Activated CD8-positive, alpha-beta memory T cell treated with anti-CD3 and anti-CD28 coated beads for 1 hour (primary cell): Measurements from ENCODE around the gene KRTAP10-2.
"Not testable (repeated sequence)": the region's sequence is repeated elsewhere in the genome, so short reads cannot be mapped to it uniquely, and the experiment has no call there.

Source experiments
- DNase-seq, 2 donors: peaks; one replicate each; pipeline ENCODE4 v3.0.0-alpha.2; 2020; ENCODE audit warnings: low read depth in 1 of 2; ENCODE audit errors: extremely low read depth in 1 of 2

KRTAP10-2 gene

DNA sequence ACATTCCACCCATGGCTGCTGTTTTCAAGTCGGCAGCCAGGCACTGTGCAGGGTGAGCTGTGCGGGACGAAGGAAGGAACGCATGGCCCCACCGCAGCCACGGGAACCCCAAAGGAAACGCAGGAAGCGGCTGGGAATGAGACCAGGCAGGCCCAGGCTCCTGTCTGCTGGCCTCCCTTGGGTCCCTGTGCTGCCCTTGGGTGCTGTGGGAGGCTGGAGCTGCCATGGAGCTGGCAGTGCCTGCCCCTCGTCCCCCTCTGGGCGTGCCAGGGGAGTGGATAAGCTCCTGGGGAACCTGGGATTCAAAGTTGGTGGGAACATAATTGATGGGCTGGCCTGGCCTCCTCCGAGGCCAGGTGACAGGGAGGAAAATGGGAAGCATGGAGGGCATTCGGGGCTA, 17.0 kb upstream of the KRTAP10-2 start:
- no peak for DNase-seq

DNA sequence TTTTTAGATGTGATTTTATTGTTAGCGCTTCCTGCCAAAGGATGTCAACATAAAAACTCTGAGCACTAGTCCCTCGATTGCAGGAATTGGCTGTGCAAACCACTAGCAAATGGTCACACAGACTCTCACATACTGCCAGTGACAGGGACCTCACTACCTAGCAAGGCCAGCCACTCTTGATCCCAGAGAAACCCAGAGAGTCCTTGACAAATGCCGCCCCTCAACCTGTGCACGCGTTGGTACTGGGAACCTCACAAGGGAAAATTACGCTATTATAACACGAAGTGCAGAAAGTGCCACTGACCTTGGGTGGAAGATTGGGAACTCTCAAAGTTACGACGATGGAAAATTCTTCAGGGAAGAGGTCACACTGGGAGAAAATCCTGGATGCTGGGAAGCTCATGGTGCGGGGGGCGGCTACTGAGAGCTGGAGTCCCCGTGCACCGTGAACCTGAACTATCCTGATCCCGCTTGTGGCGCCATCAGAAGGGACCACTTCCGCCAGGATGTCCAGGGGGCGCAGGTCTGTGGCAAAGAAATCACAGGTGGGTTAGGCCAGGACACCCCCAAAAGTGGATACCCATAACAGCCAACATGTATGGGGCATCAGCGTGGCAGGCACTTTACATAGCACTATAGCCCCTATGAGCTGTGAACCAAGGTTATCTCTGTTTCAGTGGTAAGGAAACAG, 16.3 kb upstream of the KRTAP10-2 start:
- DNase-seq = no peak

DNA sequence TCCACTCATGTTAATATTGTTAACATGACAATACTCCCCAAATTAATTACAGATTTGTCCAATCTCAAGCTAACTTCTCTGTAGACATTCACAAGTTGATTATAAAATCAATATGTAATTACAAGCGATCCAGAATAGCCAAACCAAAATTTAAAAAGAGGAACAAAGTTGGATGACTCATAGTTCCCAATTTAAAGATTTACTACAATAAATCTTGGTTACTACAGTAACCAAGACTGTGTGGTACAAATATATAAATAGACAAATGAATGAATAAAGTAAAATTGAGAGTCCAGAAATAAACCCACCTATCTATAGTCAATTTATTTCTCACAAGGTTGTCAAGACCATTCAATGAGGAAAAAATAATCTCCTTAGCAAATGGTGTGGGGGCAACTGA, 15.1 kb upstream of the KRTAP10-2 start:
- DNase-seq = no peak

DNA sequence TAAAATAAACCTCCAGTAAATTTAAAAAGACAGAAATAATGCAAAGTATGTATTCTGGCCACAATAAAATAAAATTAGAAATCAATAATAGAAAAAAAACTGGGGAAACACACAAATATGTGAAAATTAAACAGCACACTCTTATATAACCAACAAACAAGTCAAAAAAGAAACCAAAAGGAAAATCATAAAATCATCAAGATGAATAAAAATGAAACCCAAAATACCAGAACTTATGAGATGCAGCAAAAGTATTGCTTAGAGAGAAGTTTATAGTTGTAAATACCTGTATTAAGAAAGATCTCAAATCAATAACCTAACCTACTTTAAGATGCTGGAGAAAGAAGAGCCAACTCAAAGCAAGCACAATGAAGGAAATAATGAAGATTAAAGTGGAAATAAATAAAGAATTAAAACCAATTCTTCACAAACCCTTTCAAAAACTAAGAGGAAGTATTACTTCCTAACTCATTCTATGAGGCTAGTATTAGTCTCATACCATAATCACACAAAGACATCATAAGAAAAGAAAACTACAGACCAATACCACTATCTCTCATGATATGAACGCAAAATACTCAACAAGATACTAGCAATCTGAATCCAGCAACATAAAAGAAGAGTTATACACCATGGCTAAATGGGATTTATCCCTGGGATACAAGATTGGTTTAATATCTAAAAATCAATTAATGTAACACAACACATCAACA, 13.7 kb upstream of the KRTAP10-2 start:
- DNase-seq = no peak

DNA sequence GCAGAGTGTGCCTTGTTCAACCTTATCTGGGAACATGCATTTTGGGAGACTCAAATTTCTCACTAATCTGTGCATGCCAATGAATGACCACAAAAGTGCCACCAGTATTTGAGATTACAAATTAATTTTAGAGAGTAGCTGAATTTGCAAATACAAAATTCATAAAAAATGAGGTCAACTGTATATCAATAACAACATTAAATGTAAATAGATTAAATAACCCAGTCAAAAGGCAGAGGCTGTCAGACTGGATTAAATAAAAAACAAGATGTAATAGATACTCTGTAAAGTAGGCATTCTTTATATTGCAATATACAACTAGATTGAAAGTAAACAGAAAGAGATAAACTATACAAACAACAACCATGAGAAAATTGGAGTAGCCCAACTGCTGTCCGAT, 12.8 kb upstream of the KRTAP10-2 start:
- no peak for DNase-seq

DNA sequence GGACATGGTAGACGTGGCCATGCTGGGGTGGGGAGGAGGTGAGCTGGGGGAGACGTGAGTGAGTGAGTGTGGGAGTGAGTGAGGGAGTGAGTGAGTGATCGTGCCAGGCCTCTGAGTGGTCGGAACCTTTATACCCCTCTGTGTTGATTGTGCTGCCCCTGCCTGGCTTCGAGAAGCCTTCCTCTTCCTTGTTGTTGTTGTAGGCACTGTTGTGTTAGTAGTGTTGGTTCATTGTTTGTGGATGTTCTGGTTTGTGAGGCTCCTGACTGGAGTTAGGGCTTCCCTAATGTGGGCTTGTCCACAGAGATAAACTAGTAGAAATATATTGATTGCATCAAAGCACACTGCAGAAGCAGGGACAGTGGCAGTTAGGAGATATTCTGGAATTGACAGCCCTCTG, 7.4 kb upstream of the KRTAP10-2 start, which contains the start of gene KRTAP10-3:
TSS of gene KRTAP10-3 (minus strand) at position 101 of the 400 bp plus-strand sequence. CDS start at position 21, 80 bp downstream.
- DNase-seq = no peak

DNA sequence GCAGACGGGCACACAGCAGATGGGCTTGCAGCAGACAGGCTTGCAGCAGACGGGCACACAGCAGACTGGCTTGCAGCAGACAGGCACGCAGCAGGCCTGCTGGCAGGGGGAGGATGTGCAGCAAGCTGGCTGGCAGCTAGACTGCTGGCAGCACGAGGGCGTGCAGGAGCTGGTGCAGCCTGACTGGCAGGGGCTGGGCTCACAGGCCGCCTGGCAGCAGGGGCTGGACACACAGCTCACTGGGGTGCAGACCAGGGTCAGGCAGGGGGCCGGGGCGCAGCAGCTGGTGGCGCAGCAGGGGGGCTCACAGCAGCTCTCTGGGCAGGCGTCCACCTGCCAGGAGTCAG, 7.0 kb upstream of the KRTAP10-2 start:
- DNase-seq = not testable (repeated sequence)

DNA sequence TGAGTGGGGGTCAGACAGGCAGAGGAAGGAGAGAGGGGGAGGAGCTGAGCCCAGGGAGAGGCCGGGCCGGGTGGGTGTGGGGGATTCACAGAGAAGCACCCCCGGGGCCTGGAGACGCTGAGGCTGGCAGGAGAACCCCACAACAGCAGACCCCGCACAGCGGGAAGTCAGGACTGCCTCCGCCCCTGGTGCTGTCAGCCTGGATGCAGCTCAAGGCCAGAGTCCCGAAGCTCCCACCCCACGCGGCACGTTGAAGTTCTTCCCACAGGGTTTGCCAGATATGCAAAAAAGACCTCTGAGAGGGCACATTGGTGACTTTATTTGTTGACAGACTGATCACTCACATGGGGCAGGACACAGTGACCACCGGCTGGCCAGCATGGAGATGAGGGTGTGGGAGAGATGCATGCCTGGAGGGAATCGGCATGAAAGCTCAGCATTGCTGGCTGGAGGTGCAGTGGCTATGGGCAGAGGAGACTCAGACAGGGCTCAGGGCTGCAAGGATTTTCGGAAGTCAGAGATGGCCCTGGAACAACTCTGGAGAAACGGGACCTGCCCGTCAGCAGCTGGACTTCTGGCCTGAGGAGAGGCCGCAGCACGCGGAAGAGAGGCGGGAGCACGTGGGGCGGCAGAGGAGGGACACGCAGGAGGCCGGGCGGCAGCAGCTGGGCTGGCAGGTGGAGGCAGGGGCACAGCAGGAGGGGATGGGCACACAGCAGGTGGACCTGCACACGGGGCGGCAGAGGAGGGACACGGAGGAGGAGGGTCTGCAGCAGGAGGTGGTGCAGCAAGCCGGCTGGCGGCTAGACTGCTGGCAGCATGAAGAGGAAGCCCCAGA, 6.4 kb upstream of the KRTAP10-2 start:
- no peak for DNase-seq

DNA sequence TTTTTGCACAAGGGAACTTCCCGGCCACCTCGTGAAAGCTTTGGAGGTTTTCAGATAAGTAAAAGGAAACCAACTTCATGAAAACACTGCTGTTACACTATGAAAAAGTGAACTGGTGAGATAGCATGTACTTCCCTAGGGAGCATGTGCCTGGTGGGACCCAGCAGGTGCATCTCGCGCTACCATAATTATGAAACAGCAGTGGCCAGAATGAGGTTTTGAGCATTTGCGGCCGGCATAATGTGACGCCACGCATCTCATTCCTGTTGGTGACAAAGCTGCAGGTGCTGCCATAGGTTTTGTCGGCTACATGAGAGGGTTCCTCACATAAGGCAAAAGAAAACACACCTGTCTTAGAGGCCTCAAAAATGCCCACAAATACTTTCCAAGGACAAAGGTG, 5.6 kb upstream of the KRTAP10-2 start:
- DNase-seq = no peak

DNA sequence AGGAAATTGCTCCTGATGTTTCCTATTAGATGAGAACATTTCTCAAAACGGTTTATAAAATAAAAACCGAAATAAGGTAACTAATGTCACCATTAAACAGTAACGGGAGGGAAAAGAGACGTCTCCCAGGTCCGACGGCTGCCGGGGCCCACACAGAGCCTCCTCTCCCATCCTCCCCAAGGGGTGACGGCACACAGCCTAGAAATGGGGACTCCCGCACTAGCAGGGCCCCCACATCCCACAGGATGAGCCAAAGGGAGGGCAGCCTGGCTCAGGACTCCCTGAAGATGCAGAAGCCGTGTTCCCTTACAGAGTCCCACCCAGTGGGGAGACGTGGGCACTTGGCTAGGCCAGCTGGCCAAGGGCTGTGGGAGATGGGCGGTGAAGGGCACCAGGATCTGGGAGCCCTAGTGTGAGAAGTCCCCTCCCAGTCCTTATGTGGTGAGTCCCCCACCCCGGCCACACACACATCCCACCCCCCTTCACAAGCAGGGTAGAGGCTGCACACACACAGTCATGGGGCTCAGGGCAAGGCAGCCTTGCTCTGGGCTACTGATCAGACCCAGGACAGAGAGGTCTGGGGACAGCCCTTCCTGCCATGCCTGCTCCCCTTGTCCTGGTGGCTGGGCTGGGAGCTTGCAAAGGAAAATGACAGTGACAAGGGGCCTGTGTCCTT, 4.0 kb upstream of the KRTAP10-2 start:
- DNase-seq = no peak

DNA sequence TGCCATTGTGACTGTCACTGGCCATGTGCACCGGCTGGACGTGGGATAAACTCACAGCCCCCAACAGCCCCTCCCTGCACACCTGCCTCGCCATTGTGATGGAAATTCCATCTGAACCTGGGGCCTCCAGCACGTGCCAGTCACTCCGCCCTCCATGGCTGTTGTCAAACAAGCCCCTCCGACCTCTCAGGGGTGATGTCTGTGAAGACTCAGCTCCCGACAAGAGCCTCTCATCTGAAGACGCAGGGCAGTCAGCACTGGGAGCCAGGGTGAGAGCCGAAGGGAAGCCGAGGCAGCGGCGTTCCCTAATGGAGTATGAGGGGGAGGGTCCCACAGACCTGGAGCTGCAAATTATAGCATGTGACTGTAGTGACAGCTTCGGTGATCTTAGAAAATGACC, 1.4 kb upstream of the KRTAP10-2 start:
- no peak for DNase-seq

DNA sequence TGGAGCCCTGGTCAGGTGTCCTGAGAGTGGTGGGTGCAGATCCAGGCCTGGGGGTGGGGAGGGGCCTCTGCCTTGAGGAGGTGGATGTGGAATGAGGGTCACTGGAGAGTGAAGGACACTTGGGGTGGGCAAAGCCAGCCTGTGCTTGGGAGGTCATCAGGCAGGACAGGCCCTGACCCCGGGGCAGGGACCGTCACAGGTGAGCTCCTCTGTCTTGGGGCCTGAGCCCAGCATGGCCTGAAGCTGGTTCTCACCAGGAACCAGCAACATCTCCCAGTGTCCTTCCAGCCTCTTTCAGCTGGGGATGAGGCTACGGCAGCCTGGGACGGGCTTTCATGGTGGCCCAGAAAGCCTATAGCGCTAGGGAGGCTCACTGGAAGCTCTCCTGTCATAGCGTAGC, 831 bp upstream of the KRTAP10-2 start:
- DNase-seq = no peak

DNA sequence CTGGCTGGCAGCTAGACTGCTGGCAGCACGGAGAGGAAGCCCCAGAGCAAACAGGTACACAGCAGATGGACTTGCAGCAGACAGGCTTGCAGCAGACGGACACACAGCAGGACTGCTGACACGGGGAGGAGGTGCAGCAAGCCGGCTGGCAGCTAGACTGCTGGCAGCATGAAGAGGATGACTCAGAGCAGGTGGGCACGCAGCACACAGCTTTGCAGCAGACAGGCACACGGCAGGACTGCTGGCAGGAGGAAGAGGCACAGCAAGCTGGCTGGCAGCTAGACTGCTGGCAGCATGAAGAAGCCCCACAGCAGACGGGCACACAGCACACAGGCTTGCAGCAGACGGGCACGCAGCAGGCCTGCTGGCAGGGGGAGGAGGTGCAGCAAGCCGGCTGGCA, 498 bp downstream of the KRTAP10-2 start:
- no peak for DNase-seq

DNA sequence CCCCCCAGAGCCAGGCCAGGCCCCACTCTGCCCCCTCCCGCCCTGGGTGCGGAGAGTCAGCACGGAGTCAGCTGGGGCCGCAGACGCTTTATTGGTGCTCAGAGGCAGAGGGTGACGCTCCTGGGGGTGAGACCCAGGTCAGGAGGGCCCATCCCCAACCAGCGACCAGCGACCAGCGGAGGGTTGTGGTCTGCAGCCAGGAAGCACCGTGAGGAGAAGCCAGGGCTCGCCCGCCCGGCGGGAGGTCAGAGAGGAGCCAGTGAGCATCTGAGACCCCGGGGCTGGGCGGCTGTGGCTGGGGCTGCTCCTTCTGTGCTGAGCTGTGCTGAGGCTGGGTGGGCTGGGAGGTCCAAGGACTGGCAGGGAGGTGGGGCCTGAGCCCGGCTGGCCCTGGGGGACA, 1.0 kb downstream of the KRTAP10-2 start:
- DNase-seq = not testable (repeated sequence)

DNA sequence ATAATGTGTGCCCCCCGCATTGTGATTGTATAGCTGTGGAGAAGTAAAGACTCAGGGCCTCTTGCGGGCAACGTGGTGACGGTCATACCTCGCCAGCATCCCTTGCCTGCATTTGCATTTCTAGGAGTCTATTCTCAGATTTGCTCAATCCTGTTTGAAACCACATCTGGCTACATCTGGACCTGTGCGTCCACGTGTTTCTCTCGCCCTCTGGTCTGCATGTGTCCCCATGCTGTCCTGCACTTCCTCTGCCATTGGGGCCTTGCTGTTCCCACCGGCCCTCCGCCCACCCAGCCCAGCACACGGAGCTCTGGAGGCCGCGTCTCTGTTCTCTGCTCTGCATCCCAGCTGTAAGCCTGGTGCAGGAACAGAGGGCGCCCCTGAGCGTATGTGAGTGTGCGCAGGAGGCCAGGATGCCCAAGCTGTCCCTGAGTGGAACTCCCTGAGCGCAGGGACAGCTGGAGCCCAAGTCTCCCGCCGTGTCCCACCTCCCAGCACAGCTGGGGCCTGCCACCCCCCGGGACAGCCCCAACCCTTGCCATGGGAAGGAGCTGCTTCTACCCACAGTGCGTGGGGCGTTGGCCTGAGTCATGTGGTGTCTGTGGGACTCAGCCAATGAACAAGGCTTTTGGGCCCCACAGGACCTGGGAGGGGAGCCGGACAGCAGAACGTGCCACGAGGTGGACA, 1.6 kb downstream of the KRTAP10-2 start:
- DNase-seq = no peak

DNA sequence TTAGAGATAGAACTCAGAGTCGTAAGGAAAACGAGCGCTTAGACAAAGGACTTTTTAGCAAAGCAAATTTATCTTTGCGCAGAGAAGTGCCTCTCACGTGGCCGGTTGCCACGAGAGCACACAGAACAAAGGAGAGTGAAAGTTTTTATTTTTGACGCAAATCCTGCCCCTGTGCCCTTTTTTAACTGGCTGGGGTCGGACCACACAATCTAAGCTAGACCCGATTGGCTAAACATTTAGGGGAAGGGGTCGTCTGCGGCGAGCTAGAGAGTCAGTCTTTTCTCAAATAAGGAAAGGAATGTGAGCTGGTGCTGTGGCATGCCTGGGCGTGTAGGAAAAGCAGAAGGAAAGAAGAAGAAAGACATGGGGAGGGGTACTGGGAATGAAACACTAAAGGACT, 2.4 kb downstream of the KRTAP10-2 start:
- no peak for DNase-seq

DNA sequence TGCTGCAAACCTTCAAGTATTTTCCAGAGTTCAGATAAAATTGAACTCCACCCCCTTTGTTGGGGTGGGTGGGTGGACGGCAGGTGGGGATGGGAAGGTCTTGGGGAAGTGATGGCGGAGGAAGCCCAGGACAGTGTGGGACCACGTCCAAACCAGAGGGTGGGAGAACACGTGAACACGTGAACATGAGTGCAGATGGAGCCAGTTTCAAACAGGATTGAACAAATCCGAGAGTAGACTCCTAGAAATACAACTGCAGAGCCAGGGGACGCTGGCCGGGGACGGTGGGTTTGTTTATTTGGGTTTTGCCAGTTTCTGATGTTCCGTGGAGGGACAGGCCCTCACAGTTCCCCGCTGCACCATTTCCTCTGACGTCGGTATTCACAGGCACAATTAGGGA, 2.9 kb downstream of the KRTAP10-2 start:
- no peak for DNase-seq

DNA sequence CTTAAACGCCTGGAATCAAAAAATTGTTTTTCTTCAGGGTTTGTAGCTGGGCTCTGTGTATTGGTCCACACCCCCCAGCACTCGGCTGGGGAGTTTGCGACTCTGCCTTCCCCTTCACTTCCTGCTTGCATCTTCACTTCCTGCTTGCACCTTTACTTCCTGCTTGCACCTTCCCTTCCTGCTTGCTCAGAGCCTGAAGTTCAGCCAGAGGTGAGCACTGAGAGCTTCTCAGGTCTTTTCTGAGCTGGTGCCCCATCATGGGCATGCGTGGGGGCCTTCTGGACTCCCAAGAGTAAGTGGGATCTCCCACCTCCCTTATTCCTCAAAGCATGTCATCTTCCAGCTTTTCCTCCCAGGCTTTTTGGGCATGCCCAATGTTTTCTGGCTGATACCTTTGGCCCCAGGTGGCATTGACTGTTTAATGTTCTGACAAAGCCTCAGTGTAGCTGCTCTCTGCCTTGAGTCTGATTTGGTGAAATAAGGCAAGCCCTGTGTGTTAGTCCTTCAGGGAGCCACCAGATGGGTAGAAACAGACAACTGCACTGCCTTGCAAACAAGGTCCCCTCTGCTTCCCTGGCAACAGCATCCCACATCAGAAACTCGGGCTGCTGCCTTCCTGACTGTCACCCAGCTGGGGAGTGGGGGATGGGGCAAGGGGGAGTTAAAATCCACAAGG, 3.5 kb downstream of the KRTAP10-2 start:
- no peak for DNase-seq

DNA sequence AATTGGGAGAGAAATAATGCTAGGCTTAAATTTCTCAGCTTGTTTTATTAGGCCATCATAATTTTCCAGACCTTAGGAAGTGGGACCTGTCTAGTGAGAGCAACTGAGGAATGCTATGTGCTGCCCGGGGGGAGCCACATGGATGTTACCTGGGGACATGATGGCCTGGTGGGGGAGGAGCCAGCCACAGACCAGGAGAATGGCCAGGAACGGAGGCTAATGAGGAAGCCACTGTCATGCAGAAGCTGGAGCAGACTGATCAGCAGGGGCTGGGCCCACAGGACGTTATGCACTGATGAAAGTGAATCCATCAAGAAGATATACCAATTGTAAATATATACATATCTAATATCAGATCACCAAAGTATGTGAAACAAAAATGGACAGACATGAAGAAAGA, 6.7 kb downstream of the KRTAP10-2 start:
- no peak for DNase-seq

DNA sequence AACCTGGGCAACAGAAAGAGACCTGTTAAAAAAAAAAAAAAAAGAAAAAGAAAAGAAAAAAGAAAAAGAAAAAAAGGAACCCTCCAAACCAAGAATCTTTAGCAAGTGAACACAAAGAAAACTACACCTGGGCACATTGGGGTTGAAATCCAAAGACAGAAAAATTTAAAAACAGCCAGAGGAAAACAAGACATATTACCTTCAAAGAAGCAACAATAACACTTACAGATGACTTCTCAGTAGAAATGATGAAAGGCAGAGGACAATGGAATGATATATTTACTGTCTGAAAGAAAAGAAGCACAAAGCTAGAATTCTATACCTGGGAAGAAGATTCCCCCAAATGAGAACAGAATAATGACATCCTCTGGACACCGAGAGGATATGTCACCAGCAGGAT, 8.6 kb downstream of the KRTAP10-2 start:
- no peak for DNase-seq
